Endodermal cell (in vitro differentiated cells): ENCODE results near the gene DNAJC12. TPM values are rescaled to one million over a fixed set of nuclear protein-coding genes. Genes with fewer than 3 reads are reported as not detected.

Experiments
- DNase-seq: peaks from one replicate; pipeline ENCODE4 v3.0.0-alpha.2; 2017
- H3K27ac ChIP-seq: 2 replicates; pipeline ENCODE4 v1.5.1; 2013; ENCODE audit warnings: mild to moderate bottlenecking, low read depth, low read length, moderate library complexity
- H3K27me3 ChIP-seq: 2 replicates; pipeline ENCODE4 v1.6.1; 2013; ENCODE audit warnings: mild to moderate bottlenecking, low read length, moderate library complexity; ENCODE audit not compliant: insufficient read depth, control insufficient read depth, poor library complexity, severe bottlenecking
- H3K36me3 ChIP-seq: 2 replicates; pipeline ENCODE4 v1.7.0; 2013; ENCODE audit warnings: mild to moderate bottlenecking, low read length, moderate library complexity; ENCODE audit not compliant: control insufficient read depth, insufficient read depth
- H3K4me1 ChIP-seq: one replicate; pipeline ENCODE4 v1.7.0; 2013; ENCODE audit warnings: low read length; ENCODE audit not compliant: control insufficient read depth, insufficient read depth
- H3K4me3 ChIP-seq: 2 replicates; pipeline ENCODE4 v1.5.1; 2013; ENCODE audit warnings: mild to moderate bottlenecking, low read length, moderate library complexity
- H3K9ac ChIP-seq: 2 replicates; pipeline ENCODE4 v1.6.1; 2013; ENCODE audit warnings: mild to moderate bottlenecking, low read length, moderate library complexity; ENCODE audit not compliant: poor library complexity, severe bottlenecking; ENCODE audit errors: extremely low read depth
- H3K9me3 ChIP-seq: 2 replicates; pipeline ENCODE4 v1.6.1; 2013; ENCODE audit warnings: mild to moderate bottlenecking, low read length, moderate library complexity; ENCODE audit not compliant: control insufficient read depth
- H3K27ac Mint-ChIP-seq: 2 replicates; pipeline ENCODE4 v1.8.0; 2020; ENCODE audit warnings: mixed read lengths
- H3K27me3 Mint-ChIP-seq: 2 replicates; pipeline ENCODE4 v1.8.0; 2021; ENCODE audit warnings: mild to moderate bottlenecking, mixed read lengths; ENCODE audit not compliant: insufficient read depth
- H3K36me3 Mint-ChIP-seq: 2 replicates; pipeline ENCODE4 v1.8.0; 2020; ENCODE audit warnings: low read depth, mixed read lengths
- H3K4me1 Mint-ChIP-seq: 2 replicates; pipeline ENCODE4 v1.8.0; 2020; ENCODE audit warnings: mixed read lengths
- H3K4me3 Mint-ChIP-seq: 2 replicates; pipeline ENCODE4 v1.8.0; 2020; ENCODE audit warnings: mild to moderate bottlenecking, moderate library complexity, mixed read lengths
- H3K9me3 Mint-ChIP-seq: 2 replicates; pipeline ENCODE4 v1.8.0; 2020; ENCODE audit warnings: mild to moderate bottlenecking, mixed read lengths
- WGBS, 2 experiments: methylation state at CpG; one replicate each; pipeline versions ENCODE4 v1.1.5 to v1.1.7; 2013; ENCODE audit warnings: missing lambda C conversion rate in 2 of 2, mixed read lengths in 1 of 2; ENCODE audit not compliant: insufficient coverage in 1 of 2, insufficient read length in 1 of 2; 5-methylcytosine and 5-hydroxymethylcytosine counted together
- total RNA-seq, 2 donors: library from RNA; stranded (reverse); fragmentation: NEBNext Ultra II Directional in 1 of 2; extraction: Animal tissue kit (Norgen Biotek cat#: 25700) in 1 of 2; gene quantifications; 2 replicates in 1 of 2; 3 replicates in 1 of 2; pipeline ENCODE4 v1.2.1, GENCODE V29; 2021
- TF ChIP-seq, protein P1 (sequence below): fragments of 200-600 bp; sonication (generic); conservative IDR thresholded peaks from 2 replicates; pipeline ENCODE4 v1.5.0; 2021; ENCODE audit warnings: antibody characterized with exemption, mild to moderate bottlenecking

The DNAJC12 gene
- total RNA-seq, 2 donors from 2014 or later: 0.59 TPM; not detected in 1

DNA sequence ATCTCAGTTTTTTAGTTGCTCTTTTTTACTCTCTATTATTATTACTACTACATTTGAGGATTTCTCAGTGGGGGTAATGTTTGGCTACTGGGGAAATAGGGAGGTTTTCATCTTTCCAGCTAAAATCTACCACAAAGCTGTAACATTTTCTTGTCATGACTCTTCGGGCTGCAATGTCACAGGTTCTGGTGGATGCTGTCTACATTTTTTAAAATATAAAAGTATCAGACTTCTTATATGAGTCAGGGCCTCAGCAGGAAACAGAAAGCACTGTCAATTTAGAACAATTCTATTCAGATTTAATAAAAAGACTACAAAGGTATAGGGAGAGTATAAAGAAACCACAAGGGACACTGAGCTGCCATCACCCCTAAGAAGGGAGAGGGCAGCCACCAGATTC is 61.6 kb downstream of the DNAJC12 start:
- Histone ChIP-seq H3K9ac (no peak overlapping the region), H3K4me3 (no peak overlapping the region), H3K4me1 (no peaks in the 10 kb centered on the region), H3K9me3 (no peaks in the 10 kb centered on the region), H3K27me3 (no peaks in the 10 kb centered on the region), H3K27ac (no peak overlapping the region), H3K36me3 (no peaks in the 10 kb centered on the region)
- no peak for DNase-seq
- Mint-ChIP-seq H3K27me3 (no peaks in the 10 kb centered on the region), H3K4me3 (no peak overlapping the region), H3K27ac (no peak overlapping the region), H3K36me3 (no peaks in the 10 kb centered on the region), H3K9me3 (no peaks in the 10 kb centered on the region), H3K4me1 (peaks cover 4% of the 10 kb centered on the region)
- WGBS, 2 experiments: 60% methylated on average over 1 of the region's 1 CpG; no CpG with 5 or more reads in 1 of the 2 experiments
- TF ChIP-seq, protein P1, sequence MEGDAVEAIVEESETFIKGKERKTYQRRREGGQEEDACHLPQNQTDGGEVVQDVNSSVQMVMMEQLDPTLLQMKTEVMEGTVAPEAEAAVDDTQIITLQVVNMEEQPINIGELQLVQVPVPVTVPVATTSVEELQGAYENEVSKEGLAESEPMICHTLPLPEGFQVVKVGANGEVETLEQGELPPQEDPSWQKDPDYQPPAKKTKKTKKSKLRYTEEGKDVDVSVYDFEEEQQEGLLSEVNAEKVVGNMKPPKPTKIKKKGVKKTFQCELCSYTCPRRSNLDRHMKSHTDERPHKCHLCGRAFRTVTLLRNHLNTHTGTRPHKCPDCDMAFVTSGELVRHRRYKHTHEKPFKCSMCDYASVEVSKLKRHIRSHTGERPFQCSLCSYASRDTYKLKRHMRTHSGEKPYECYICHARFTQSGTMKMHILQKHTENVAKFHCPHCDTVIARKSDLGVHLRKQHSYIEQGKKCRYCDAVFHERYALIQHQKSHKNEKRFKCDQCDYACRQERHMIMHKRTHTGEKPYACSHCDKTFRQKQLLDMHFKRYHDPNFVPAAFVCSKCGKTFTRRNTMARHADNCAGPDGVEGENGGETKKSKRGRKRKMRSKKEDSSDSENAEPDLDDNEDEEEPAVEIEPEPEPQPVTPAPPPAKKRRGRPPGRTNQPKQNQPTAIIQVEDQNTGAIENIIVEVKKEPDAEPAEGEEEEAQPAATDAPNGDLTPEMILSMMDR: no peak

DNA sequence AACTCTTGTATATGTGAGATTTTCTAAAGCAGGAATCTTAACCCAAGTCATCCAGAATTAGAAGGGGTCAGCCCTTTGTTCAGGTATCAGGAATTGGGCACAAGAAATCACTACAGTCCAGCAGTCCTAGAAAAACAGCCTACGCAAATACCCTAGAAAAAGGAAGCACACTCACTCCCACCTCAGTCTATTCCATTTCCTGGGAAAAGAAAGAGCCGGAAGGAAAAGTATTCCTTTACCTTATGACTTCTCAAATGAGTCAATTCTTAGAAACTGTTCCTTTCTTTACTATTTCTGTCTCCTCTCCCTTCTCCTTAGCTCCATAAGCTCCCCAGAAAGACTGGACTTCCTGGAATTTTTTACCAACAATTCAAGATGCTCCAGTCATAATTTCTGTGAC is 62.7 kb downstream of the DNAJC12 start:
- H3K27me3 Mint-ChIP-seq: no peaks in the 10 kb centered on the region
- no peaks in the 10 kb centered on the region for H3K9me3 ChIP-seq

GRCh38 chr10:67772894-67773511 is 65.0 kb downstream of the DNAJC12 start:
- no peaks in the 10 kb centered on the region for H3K9me3 Mint-ChIP-seq
- Histone ChIP-seq H3K36me3 (no peaks in the 10 kb centered on the region), H3K9me3 (no peaks in the 10 kb centered on the region), H3K4me3 (no peak overlapping the region), H3K9ac (no peak overlapping the region), H3K27ac (no peak overlapping the region), H3K27me3 (no peaks in the 10 kb centered on the region), H3K4me1 (no peaks in the 10 kb centered on the region)
- no peaks in the 10 kb centered on the region for H3K27me3 Mint-ChIP-seq
- DNase-seq: no peak
- H3K36me3 Mint-ChIP-seq: no peaks in the 10 kb centered on the region
- H3K27ac Mint-ChIP-seq: no peak overlapping the region
- H3K4me3 Mint-ChIP-seq: no peak overlapping the region
- peaks cover 4% of the 10 kb centered on the region for H3K4me1 Mint-ChIP-seq
- TF ChIP-seq, protein P1: no peak

More for the DNA sequence above, 62.7 kb downstream of the DNAJC12 start:
- DNase-seq: no peak
- Histone ChIP-seq H3K4me3 (no peak overlapping the region), H3K27ac (no peak overlapping the region), H3K4me1 (no peaks in the 10 kb centered on the region), H3K36me3 (no peaks in the 10 kb centered on the region), H3K9ac (no peak overlapping the region), H3K27me3 (no peaks in the 10 kb centered on the region)
- Mint-ChIP-seq H3K36me3 (no peaks in the 10 kb centered on the region), H3K9me3 (no peaks in the 10 kb centered on the region), H3K4me1 (peaks cover 4% of the 10 kb centered on the region), H3K27ac (no peak overlapping the region), H3K4me3 (no peak overlapping the region)
- 88 to 96% methylated on average over 1 to 2 of the region's 2 CpGs for WGBS, 2 experiments
- TF ChIP-seq, protein P1: no peak
